Heart left ventricle (tissue), 13 donors: ENCODE results near the gene TTC34.

Experiments used
- CTCF ChIP-seq, 12 donors: fragments of 200-600 bp; sonication (generic) in 4 of 12; IDR thresholded peaks; one replicate each; pipeline versions ENCODE4 v1.5.0 to v1.8.0; 2018 to 2022; ENCODE audit warnings: antibody characterized with exemption in 12 of 12, mild to moderate bottlenecking in 5 of 12
- POLR2A ChIP-seq, 2 donors: fragments of 450-650 bp; IDR thresholded peaks; one replicate each; pipeline ENCODE4 v1.6.1; 2017; ENCODE audit warnings: antibody characterized with exemption in 2 of 2, mild to moderate bottlenecking in 2 of 2, moderate library complexity in 2 of 2
- donor health status: ischemic (EF 13 %, LVEDD 7.1; RV severe dilation, severe dysfunction).
- donor health status: DM: no; HTN: yes; CAD: no.
- donor health status: DM: no; HTN: no; CAD: no.
- donor health status: ischemic (EF 25% LVEDD 6.9; RV normal size, moderate dysfunction).
- donor health status: ischemic (EF 25% LVEDD 5.7; RV mildly dilated, moderate dysfunction).
- donor health status: ischemic (EF 35%, LVEDD 5.7; RV mildly dilated, moderate dysfunction).
- donor health status: nonischemic (EF 11% LVEDD 7.7; RV severe dilation, severe dysfunction).
- donor health status: DM: yes; HTN: yes; CAD: no.
- donor health status: PGD.
- donor health status: ischemic (EF 29% LVEDD 5.4; RV normal size, mild dysfunction).
- donor health status: nonischemic (EF 23%, LVEDD 6.1; RV moderate dilation, normal function).

DNA sequence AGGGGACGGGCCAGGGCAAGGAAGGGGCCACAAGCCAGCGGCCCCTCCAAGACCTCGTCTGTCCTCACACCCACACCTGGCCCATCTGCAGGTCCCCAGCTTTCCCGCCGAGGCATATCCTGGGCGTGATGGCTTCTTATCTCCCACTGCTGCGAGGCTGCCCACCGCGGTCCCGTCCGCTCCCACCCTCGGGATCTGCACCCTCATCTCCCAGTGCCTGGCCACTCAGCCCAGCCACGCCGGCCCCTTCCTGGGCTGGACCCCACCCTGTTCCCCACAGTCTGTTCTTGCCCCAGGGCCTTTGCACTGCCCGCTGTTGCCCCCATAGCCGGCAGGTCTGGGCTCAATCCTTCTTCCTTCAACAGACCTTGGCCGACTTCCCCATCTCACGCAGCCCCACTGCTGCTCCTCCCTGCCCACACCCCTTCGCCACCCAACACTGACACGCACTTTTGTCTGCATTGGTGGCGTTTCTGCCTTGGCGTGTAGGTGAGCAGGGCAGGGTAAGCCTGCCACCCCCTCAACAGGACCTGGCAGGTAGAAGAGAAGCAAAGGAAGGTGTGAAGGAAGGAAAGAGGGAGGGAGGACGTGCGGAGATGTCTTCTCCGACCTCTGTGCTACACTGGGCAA lies 4.4 kb upstream of the TTC34 start:
- TF ChIP-seq CTCF (IDR thresholded peaks at IDR 0.05) (no peak), POLR2A (IDR thresholded peaks at IDR 0.05) (no peak)
